Inflammatory macrophage treated with lipopolysaccharide for 4 hours (primary cell): ENCODE results near the gene TLR6.

Experiments used
- DNase-seq: peaks from one replicate; pipeline ENCODE4 v3.0.0-alpha.2; 2020

TLR6 gene, protein sequence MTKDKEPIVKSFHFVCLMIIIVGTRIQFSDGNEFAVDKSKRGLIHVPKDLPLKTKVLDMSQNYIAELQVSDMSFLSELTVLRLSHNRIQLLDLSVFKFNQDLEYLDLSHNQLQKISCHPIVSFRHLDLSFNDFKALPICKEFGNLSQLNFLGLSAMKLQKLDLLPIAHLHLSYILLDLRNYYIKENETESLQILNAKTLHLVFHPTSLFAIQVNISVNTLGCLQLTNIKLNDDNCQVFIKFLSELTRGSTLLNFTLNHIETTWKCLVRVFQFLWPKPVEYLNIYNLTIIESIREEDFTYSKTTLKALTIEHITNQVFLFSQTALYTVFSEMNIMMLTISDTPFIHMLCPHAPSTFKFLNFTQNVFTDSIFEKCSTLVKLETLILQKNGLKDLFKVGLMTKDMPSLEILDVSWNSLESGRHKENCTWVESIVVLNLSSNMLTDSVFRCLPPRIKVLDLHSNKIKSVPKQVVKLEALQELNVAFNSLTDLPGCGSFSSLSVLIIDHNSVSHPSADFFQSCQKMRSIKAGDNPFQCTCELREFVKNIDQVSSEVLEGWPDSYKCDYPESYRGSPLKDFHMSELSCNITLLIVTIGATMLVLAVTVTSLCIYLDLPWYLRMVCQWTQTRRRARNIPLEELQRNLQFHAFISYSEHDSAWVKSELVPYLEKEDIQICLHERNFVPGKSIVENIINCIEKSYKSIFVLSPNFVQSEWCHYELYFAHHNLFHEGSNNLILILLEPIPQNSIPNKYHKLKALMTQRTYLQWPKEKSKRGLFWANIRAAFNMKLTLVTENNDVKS

GRCh38 chr4:38856524-38857337 lies at the start of gene TLR6:
TSS of gene TLR6 (minus strand) at chr4:38856817. CDS start at chr4:38829473, 27,344 bp downstream.
- DNase-seq: peak; percentile 83

DNA sequence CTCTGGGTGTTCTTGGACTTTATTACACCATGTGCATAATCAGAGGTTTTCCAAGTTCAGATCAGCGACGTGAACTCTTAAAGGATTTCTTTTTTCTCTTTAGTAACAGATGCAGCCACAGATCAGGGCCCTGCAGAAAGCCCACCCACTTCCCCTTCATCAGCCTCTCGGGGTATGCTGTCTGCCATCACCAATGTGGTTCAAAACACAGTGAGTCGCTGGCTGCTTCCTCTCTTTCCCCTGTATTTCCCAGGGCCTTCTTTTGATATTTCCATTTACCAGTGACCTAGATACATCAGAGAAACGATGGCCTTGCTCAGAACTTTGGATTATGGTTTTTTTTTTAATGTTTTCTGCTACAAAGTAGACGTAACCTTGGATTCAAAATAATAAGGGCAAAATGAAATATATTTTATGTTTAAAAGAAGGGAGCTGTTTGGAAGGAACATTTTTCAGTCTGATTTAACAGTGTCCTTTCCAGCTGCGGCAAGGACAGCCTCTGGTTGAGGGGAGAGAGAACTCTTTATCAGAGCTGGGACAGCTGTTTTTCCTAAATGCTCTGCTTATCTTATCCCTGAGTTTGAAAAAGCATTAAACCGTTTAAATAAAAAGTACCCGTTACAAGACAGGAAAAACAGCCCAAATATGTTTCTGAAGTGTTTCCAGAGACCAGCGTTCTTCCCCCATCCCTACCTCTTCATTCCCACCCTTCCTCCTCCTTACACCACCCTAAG lies 49.2 kb upstream of the TLR6 start:
- no peak for DNase-seq

DNA sequence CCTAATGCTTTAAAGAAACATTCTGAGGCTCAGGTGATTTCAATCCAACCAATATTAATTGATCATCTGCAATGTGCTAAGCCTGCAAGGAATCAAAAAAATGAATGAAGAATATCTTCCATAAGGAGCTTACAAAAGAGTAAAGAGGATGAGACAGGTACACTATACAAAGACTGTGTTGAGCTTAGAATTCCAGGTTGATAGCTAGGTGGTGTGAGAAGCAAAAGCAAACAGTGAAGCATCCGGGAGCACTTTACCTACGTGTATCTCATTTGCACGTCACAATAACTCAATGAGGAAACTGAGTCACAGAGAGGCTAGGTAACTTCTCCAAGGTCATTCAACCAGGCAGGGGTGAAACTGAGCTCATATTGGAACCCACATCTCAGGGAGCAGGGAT lies 48.1 kb upstream of the TLR6 start:
- no peak for DNase-seq

DNA sequence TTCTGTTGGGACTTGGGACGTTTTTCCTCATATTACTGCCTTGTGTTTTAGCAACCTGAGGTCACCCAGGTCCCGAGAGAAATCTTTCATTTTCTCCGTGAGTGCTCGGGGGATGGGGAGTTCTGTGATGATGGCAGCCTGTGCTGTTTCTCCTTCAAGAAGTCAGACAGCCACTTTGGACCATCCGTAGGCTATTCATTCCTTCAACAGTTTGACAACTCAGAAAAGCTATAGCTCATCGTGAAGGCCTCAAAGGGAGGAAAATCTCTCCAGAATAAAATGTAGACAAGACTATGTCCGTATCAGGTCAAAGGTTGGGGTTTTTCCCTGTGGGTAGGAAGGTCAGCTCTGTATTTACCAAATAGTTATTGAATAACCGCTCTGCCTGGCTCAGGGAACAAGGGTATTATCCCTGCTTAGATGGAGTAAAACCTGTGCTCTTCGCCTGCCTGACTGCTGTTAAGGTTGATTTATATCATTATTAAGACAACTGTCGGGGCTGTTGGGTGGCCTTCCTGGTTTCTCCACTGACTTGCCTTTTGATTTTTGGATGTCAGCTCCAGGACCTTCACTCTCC lies 47.6 kb upstream of the TLR6 start:
- no peak for DNase-seq

DNA sequence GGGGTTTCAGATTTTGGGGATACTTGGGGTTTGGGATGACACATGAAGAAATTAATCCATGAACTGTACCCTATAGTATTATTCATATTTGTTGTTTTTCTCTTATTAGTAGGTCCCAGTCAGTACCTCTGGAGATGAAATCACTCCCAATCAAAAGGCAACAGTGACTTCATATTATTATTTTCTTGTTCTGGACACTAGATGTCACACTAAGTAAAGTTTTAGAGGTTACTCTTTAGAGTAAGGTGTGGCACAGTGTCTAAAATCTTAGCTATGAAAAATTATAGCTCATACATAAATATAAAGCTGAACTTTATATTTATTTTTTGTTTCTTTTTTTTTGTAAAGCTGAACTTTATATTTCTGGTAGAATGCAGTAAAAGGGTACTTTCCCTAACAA lies 46.1 kb upstream of the TLR6 start:
- peak; percentile 55 for DNase-seq

DNA sequence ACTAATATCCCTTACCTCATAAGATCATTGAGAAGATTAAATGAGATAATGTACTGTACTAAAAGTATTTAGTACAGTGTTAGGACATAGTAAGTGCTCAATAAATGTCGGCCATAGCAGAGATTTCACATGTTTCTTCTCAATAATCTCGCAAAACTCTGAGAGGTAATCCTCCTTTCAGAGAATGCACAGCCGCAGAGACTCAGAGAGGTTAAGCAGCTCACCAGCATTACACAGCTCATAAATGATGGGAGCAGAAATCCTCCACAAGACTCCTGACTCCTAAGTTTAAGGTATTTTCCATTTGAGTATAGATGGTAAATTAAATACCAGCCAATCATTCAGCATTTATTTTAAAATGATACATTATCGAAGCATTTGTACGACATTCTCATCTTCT lies 45.6 kb upstream of the TLR6 start:
- DNase-seq: no peak

- no peak for DNase-seq
Observed at GRCh38 chr4:38898245-38898644, 41.6 kb upstream of the TLR6 start.

GRCh38 chr4:38896940-38897339 lies 40.3 kb upstream of the TLR6 start:
- DNase-seq: no peak

GRCh38 chr4:38894322-38894982 lies 37.8 kb upstream of the TLR6 start:
- DNase-seq: no peak

DNA sequence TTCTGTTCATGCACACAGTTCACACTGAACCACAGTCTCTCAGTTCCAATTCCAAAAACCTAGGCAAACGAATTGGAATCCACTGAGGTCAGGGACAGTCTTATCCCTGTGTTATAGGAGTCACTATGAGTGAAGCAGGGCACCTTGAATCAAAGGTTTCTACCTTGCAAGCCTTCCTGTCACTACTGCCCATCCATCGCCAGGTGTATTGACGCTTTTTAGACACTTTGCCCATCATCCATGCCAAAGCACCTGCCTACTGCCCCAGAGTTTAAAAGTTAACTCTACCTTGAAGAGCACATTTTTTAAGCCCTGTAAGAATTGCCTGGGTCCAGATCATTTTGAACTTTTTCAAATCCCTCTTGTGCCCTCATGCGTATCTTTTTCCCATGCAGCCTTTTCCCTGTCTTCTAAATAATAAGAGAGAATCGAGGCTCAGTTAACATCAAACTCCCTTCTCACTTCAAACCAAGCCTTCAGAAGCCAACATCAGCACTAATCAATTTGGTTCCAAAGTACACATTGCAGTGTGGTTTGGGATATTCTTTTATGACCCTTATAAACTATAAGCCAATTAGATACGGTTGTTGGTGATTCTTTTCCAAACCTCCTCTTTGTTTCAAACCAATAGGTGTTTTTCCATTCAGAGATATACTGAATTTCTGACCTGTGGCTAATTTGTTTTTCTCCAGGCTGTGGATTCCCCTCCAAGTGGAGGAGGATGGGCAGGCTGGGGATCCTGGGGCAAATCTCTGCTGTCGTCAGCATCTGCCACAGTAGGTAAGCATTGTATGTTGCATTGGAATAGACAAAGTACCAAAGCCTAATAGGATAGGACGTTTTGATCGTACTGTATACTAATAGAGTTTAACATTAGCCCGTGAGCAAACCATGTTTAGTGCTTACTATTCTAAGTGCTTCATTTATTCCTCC lies 34.7 kb upstream of the TLR6 start:
- no peak for DNase-seq

DNA sequence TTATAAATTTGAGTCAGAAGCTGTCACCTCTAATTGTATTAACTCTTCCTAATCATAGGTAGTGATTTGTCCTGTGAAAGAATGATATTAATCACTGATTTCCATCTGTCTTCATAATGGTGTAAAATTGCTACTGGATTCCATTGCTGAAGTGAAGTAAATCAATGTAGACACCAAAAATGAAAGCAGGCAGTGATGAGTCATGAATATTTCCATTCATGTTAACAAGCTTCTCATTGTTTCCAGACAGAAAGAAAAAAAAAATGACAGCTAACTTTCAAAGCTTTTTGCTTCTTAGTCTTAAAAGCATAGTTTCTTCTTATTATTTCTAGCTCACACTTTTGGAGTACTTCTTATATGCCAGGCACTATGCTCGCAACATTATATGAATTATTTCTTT lies 32.5 kb upstream of the TLR6 start:
- DNase-seq: peak; percentile 84

DNA sequence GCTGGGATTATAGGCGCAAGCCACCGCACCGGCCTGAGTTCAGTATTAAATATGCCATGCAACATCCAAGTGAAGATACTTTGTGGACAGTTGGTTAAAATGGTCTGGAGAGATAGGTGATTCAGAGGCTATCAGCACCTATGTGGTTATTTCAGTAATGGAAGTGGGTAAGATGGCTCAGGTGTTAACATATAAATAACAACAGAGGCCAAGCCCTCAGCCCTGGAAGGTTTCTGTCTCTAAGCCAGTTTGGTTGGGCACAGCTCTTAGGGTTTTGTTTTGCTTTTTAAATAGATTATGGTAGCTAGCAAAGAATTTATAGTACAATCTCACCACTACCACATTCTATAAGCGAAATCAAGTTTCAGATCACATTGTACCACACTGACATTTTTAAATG lies 27.6 kb upstream of the TLR6 start:
- no peak for DNase-seq

GRCh38 chr4:38876636-38877035 lies 20.0 kb upstream of the TLR6 start:
- no peak for DNase-seq

- DNase-seq: no peak
Observed at GRCh38 chr4:38873290-38873944, 16.8 kb upstream of the TLR6 start.

DNA sequence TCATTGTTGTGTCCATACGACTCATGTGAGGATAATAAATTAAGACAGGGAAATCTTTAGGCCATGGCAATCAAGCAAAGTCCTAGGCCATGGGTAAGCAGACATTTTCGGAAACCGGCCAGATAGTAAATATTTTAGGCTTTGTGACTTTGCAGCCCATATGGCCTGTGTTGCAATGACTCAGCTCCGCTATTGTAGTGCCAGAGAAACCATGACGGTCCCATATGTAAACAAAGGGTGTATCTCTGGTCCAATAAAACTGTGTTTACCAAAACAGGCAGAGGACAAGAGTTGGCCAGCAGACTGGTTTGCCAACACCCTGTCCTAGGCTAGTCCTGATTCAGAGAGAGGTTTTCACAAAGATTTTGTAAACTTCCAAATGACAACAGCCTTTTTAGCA lies 16.0 kb upstream of the TLR6 start:
- DNase-seq: no peak

DNA sequence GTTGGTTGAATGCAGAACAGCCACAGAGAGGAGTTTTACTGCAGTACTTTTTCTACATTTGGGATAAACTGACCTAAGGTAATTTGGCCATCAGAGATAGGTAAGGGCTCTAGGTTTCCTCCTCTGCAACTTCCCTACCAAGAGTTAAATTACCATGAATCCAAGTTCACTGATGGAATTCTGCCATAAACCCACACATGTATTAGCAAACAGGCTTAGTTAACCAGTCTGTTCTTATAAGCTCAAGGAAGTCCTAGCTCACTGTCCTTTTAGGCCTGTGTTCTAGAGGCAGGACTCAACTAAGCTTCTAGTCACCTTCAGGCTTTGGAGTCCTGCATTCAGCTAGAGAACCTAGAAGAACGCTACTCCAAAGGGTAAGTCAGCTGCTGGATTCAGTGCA lies 15.0 kb upstream of the TLR6 start:
- no peak for DNase-seq

- DNase-seq: no peak
Observed at GRCh38 chr4:38870098-38870808, 13.6 kb upstream of the TLR6 start.

- DNase-seq: no peak
Observed at GRCh38 chr4:38869511-38869910, 12.9 kb upstream of the TLR6 start.
